Activated effector memory CD4-positive, alpha-beta T cell treated with anti-CD3 and anti-CD28 coated beads, Interleukin-2, amount 50 U/mL, for 16 hours (primary cell): ENCODE data around the gene NUTM2F.
"Not testable (repeated sequence)": the region's sequence is repeated elsewhere in the genome, so short reads cannot be mapped to it uniquely, and the experiment has no call there.

ENCODE experiments used
- DNase-seq: peaks from one replicate; pipeline ENCODE4 v3.0.0-alpha.2; 2020

NUTM2F gene

GRCh38 chr9:94328544-94328943, at the start of gene NUTM2F:
TSS of gene NUTM2F (minus strand) at chr9:94328644. CDS start at chr9:94328623, 21 bp downstream.
- DNase-seq: not testable (repeated sequence)

DNA sequence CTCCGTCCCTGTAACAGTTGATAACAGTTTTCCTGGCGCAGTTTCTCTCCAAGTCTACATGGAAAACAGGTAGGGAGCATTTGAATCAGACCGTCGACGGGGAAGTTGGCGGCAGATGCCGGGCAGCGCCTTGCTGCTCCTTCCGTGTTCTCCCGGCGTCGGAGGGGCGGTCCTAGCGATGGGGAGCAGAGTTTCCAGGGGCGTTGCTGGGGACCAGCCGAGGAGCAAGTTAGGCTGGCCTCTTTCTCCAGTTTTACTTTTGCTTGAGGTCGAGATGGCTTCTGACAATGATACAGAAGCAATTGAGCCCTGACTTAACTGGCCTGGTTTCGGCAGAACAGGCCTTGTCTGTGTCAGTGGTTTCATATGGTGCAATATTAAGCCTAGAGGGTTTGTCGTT, 46.8 kb upstream of the NUTM2F start:
- DNase-seq: peak; percentile 64

- peak; percentile 96 for DNase-seq
Measured at GRCh38 chr9:94374176-94375056, 46.0 kb upstream of the NUTM2F start.

- not testable (repeated sequence) for DNase-seq
Measured at GRCh38 chr9:94373779-94374175, 45.3 kb upstream of the NUTM2F start.

GRCh38 chr9:94370266-94370665, 41.8 kb upstream of the NUTM2F start:
- not testable (repeated sequence) for DNase-seq

- DNase-seq: not testable (repeated sequence)
Measured at GRCh38 chr9:94364093-94364614, 35.7 kb upstream of the NUTM2F start.

- not testable (repeated sequence) for DNase-seq
Measured at GRCh38 chr9:94357158-94357557, 28.7 kb upstream of the NUTM2F start.

DNA sequence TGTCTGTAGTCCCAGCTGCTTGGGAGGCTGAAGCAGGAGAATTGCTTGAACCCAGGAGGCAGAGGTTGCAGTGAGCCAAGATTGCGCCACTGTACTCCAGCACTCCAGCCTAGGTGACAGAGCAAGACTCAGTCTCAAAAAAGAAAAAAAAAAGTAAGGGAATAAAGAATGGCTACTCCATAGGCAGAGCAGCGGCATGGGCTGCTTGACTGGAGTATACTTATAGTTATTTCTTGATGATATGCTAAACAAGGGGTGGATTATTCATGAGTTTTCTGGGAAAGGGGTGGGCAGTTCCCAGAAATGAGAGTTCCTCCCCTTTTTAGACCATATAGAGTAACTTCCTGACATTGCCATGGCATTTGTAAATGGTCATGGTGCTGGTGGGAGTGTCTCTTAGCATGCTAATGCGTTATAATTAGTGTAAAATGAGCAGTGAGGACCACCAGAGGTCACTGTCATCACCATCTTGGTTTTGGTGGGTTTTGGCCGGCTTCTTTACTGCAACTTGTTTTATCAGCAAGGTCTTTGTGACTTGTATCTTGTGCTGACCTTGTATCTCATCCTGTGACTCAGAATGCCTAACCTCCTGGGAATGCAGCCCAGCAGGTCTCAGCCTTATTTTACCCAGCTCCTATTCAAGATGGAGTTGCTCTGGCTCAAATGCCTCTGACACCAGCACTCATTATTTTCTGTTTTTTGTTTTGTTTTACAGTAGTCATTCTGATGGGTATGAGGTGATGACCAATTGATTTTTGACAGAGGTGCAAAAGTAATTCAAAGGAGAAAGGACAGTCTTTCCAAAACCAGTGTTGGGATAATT, 23.7 kb upstream of the NUTM2F start:
- DNase-seq: not testable (repeated sequence)

- DNase-seq: not testable (repeated sequence)
Measured at GRCh38 chr9:94348754-94349153, 20.3 kb upstream of the NUTM2F start.

DNA sequence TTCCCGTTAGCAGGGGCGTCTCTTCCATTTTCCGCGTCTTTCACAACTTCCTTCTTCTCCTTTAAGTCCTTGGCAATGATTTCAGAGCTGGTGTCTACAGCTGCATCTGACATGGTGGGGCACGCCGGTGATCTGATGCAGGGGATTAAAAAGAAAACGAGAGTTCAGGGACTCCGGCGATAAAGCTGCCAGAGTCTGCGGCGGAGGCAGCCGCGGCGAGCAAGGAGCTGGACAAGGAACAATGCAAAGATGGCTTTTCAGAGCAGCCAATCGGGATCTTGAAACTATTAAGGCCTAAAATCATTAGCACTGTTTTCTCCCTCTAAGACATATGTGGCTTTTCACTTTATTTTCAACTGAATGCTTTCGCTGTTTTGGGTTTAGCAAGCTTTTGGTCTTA, 19.0 kb upstream of the NUTM2F start:
- not testable (repeated sequence) for DNase-seq

- DNase-seq: not testable (repeated sequence)
Measured at GRCh38 chr9:94341703-94342102, 13.3 kb upstream of the NUTM2F start.

DNA sequence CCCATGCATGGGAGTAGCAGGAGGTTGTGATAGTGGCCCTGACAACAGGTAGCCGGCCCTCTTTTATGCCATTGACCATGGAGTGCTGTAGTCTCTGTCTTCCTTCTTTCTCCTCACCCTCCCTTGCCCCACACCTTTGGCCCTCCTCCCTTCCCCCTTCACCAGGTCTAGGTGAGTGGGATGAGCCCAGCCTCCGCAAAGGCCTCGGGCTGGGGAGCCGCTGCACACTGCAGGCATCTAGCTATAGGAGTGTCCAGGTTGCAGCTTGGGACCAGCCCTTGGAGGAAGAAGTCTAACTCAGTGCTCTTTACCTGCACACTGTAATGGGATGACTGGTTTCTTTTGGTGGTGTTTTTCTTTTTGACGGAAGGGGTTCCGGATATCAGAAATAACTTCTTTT, 12.3 kb upstream of the NUTM2F start:
- DNase-seq: not testable (repeated sequence)

DNA sequence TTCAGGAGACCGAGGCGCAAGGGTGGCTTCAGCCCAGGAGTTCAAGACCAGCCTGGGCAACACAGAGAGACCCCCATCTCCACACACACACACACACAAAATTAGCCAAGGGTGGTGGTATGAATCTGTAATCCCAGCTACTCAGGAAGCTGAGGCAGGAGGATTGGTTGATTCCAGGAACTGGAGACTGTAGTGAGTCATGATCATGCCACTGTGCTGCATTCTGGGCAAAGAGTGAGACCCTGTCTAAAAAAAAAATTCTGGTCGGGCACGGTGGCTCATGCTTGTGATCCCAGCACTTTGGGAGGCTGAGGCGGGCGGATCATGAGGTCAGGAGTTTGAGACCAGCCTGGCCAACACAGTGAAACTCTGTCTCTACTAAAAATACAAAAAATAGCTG, 11.2 kb upstream of the NUTM2F start:
- not testable (repeated sequence) for DNase-seq

DNA sequence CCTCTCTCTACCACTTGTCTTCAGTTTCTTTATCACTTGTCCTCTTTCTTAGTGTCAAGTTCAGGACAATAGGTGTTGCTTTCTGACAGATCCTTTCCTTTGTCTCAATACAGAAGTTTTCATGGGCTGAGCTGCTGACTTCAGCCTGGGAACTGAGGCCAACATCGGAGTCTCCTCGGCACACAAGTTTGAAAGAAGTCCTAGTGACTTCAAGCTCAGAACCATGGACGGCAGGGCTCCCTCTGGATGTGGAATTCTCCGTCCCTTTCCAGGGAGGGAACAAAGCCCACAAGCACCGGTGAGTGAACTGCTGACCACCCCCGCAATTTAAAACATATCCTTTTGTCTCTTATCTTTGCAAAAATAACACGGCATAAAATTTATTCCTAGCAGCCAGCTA, 10.3 kb upstream of the NUTM2F start:
- DNase-seq: not testable (repeated sequence)

DNA sequence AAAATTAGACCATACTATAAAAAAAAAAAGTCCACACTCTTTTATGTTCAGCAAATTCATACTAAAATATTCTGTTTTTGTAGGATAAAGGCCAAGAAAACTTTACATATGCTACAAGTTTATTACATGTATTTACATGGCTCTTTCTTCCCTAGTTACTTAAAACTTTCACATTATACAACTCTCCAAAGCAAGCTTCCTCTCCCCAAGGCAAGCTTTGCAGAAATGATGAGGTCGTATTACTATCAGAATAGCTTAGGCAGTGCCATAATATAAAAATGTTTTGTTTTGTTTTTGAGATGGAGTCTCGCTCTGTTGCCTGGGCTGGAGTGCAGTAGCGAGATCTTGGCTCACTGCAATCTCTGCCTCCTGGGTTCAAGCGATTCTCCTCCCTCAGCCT, 8.0 kb upstream of the NUTM2F start:
- not testable (repeated sequence) for DNase-seq

DNA sequence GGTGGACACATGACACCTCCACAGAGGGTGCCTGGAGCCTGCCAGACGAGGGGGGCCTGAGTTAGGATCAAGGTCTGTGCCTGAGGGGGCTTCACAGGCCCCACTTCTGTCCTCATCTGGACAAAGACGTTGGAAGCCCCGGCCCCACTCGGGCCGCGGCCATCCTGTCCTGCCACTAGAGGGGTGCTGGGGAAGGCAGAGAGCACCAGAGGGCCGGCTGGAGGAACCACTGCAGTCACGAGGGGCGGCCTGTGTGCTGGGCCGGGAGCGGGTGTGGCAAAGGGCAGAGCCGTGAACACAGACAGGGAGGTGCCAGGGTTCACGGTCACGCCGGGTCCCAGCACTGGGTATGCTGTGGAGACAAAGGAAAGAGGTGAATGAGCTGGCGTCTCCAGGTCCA, 2.9 kb downstream of the NUTM2F start:
- not testable (repeated sequence) for DNase-seq

GRCh38 chr9:94323153-94323798, 5.2 kb downstream of the NUTM2F start:
- not testable (repeated sequence) for DNase-seq

DNA sequence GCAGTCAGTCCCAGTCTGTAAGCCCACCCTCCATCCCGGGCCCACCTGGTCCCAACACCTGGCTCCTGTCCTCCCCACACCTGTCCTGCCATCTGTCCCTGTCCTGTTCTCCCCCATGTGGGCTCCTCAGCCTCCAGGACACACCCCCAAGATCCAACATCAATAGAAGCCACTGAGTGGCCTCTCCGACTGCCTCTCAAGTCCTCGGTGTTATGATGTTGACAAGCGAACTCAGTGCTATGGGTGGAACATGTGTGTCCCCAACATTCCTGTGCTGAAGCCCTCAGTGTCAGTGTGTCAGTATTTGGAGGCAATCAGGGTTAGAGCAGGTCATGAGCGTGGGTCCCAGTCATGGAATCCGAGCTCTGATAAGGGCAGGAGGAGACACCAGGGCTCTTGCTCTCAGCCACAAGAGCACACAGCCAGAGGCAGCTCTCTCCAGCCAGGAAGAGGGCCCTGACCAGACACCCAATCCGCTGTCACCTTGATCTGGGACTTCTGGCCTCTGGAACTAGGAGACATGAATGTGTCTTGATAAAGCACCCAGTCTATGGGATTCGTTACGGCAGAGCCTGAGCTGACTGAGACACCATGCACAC, 6.0 kb downstream of the NUTM2F start:
- not testable (repeated sequence) for DNase-seq

DNA sequence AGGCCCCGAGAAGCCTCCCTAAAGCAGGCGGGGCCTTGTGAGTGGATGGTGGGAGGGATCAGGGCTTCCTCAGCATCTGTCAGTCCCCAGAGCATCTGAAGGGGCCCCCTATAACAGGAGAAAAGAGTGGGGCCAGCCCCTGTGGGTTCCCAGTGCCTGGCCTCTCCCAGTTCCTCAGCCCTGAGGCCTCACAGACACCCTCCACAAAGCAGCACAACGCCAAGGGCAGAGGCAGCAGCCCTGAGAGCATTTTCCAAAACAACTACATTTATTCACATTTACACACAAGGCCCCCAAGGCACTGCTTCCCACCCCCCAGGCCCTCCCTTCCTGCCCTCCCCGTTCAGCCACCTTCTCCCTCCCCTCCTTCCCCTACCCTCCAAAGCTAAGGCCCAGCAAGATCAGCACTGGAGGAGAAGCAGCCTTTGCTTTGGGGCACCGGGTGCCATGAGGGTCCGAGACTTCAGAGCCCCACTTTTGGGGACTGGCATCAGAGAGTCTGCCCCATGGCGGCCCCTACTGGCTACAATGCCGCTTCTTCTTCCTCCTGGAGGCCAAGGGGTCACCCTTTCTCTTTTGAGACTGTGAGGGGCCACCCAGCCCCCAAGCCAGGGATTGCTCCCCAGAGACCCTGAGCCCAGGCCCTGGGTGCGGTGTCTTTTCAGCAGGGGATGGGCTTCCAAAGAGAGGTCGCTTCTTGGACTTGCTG, 10.3 kb downstream of the NUTM2F start:
- not testable (repeated sequence) for DNase-seq

DNA sequence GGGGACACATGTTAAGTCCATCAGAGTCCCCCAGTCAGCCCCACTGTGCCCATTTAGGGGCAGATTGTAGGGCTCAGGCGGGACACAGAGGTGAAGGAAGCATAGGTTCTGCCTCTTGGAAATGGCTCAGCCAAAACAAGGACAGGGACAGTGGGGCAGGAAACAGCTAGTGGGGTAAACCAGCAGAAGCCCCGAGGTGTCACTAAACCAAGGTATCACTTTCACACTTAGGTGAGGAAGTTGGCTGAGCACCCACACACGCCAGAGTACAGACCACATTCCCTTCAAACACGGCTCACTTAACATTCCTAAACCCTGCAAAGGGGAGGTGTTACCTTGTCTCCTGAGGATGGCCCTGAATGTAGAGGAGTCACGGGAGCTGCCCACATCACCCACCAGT, 12.2 kb downstream of the NUTM2F start:
- not testable (repeated sequence) for DNase-seq
